ENCODE results near the gene IGF2R.

The IGF2R gene

GRCh38 chr6:160027076-160027475, 58.2 kb downstream of the IGF2R start:
- no peak for DNase-seq (ENCODE audit: low read depth)

GRCh38 chr6:160027931-160028330, 59.0 kb downstream of the IGF2R start:
- no peak for DNase-seq (ENCODE audit: low read depth)

- no peak for DNase-seq (ENCODE audit: low read depth)
Measured at GRCh38 chr6:160028487-160029275, 59.8 kb downstream of the IGF2R start.

- DNase-seq (ENCODE audit: low read depth): no peak
Measured at GRCh38 chr6:160029525-160029924, 60.6 kb downstream of the IGF2R start.

- DNase-seq (ENCODE audit: low read depth): no peak
Measured at GRCh38 chr6:160030103-160030502, 61.2 kb downstream of the IGF2R start.

- DNase-seq (ENCODE audit: low read depth): no peak
Measured at GRCh38 chr6:160031442-160031841, 62.6 kb downstream of the IGF2R start.

- no peak for DNase-seq (ENCODE audit: low read depth)
Measured at GRCh38 chr6:160031871-160032270, 63.0 kb downstream of the IGF2R start.

GRCh38 chr6:160032538-160032937, 63.7 kb downstream of the IGF2R start:
- no peak for DNase-seq (ENCODE audit: low read depth)

- DNase-seq (ENCODE audit: low read depth): no peak
Measured at GRCh38 chr6:160034036-160034930, 65.4 kb downstream of the IGF2R start.

GRCh38 chr6:160035241-160035640, 66.4 kb downstream of the IGF2R start:
- no peak for DNase-seq (ENCODE audit: low read depth)

GRCh38 chr6:160035693-160036330, 66.9 kb downstream of the IGF2R start:
- DNase-seq (ENCODE audit: low read depth): no peak

GRCh38 chr6:160036331-160036695, 67.4 kb downstream of the IGF2R start:
- no peak for DNase-seq (ENCODE audit: low read depth)

- no peak for DNase-seq (ENCODE audit: low read depth)
Measured at GRCh38 chr6:160036790-160037206, 67.9 kb downstream of the IGF2R start.

GRCh38 chr6:160038479-160038878, 69.6 kb downstream of the IGF2R start:
- DNase-seq (ENCODE audit: low read depth): no peak

GRCh38 chr6:160039441-160039840, 70.6 kb downstream of the IGF2R start:
- no peak for DNase-seq (ENCODE audit: low read depth)

- no peak for DNase-seq (ENCODE audit: low read depth)
Measured at GRCh38 chr6:160040055-160040454, 71.2 kb downstream of the IGF2R start.

- no peak for DNase-seq (ENCODE audit: low read depth)
Measured at GRCh38 chr6:160040527-160041264, 71.8 kb downstream of the IGF2R start.

- DNase-seq (ENCODE audit: low read depth): no peak
Measured at GRCh38 chr6:160041608-160042007, 72.7 kb downstream of the IGF2R start.

- DNase-seq (ENCODE audit: low read depth): no peak
Measured at GRCh38 chr6:160042014-160042773, 73.3 kb downstream of the IGF2R start.

- DNase-seq (ENCODE audit: low read depth): no peak
Measured at GRCh38 chr6:160042788-160043301, 74.0 kb downstream of the IGF2R start.

GRCh38 chr6:160043784-160044183, 74.9 kb downstream of the IGF2R start:
- no peak for DNase-seq (ENCODE audit: low read depth)

Measured in stimulated activated CD8-positive, alpha-beta memory T cell treated with anti-CD3 and anti-CD28 coated beads, Interleukin-15, amount 100 ng/mL, for 24 hours (primary cell).